Lung (tissue), 12 donors: ENCODE results near the gene HOXD11. TPM values are rescaled to one million over a fixed set of nuclear protein-coding genes. Genes with fewer than 3 reads are reported as not detected.

ENCODE experiments used
- ATAC-seq: fragments of 200-7000 bp; cut with Tn5 transposase; one replicate; pipeline ENCODE4 v1.9.1; 2020; ENCODE audit warnings: moderate number of reproducible peaks; ENCODE audit not compliant: insufficient read depth, low FRiP score
- DNase-seq, 3 donors: peaks; one replicate each; pipeline ENCODE4 v3.0.0-alpha.2; 2013 to 2017
- H3K27ac ChIP-seq, 2 donors: one replicate each; pipeline ENCODE4 v1.5.1; 2013; ENCODE audit warnings: mild to moderate bottlenecking in 2 of 2, moderate library complexity in 2 of 2, control low read depth in 1 of 2, inconsistent platforms in 1 of 2, low read depth in 1 of 2, low read length in 1 of 2
- H3K27me3 ChIP-seq, 3 donors: one replicate each; pipeline ENCODE4 v1.5.1; 2013; ENCODE audit warnings: low read length in 2 of 3; ENCODE audit not compliant: control insufficient read depth in 3 of 3, insufficient read depth in 3 of 3
- H3K36me3 ChIP-seq, 4 donors: one replicate each; pipeline ENCODE4 v1.5.1; 2013; ENCODE audit warnings: low read length in 4 of 4, mild to moderate bottlenecking in 1 of 4, moderate library complexity in 1 of 4; ENCODE audit not compliant: control insufficient read depth in 4 of 4, insufficient read depth in 4 of 4
- H3K4me1 ChIP-seq, 5 donors: one replicate each; pipeline ENCODE4 v1.5.1; 2013; ENCODE audit warnings: low read length in 5 of 5, mild to moderate bottlenecking in 2 of 5, moderate library complexity in 1 of 5; ENCODE audit not compliant: control insufficient read depth in 5 of 5, insufficient read depth in 5 of 5
- H3K4me3 ChIP-seq: one replicate; pipeline ENCODE4 v1.5.1; 2013; ENCODE audit warnings: mild to moderate bottlenecking, control low read depth, moderate library complexity
- H3K9ac ChIP-seq, 2 donors: one replicate each; pipeline ENCODE4 v1.5.1; 2013; ENCODE audit warnings: low read length in 2 of 2, control low read depth in 1 of 2; ENCODE audit not compliant: insufficient read depth in 1 of 2
- H3K9me3 ChIP-seq, 4 donors: one replicate each; pipeline ENCODE4 v1.5.1; 2013; ENCODE audit warnings: low read length in 3 of 4, mild to moderate bottlenecking in 1 of 4, moderate library complexity in 1 of 4; ENCODE audit not compliant: control insufficient read depth in 4 of 4, insufficient read depth in 3 of 4
- CTCF ChIP-seq: IDR thresholded peaks from 2 replicates; pipeline ENCODE4 v1.5.1; 2012; ENCODE audit warnings: mild to moderate bottlenecking; ENCODE audit errors: control extremely low read depth, extremely low read depth
- WGBS, 2 donors: extraction: QIAGEN DNeasy Blood & Tissue Kit; methylation state at CpG; one replicate each; pipeline ENCODE4 v1.1.7; 2013; 5-methylcytosine and 5-hydroxymethylcytosine counted together
- polyA plus RNA-seq, 2 donors: library from polyadenylated mRNA; stranded (reverse); fragments of 200-250 nt; gene quantifications; one replicate each; pipeline ENCODE4 v1.2.1, GENCODE V29; 2013
- total RNA-seq, 2 donors: library from RNA; depleted of rRNA in 1 of 2; stranded (reverse); fragments of >200 nt in 1 of 2; gene quantifications; one replicate each; pipeline ENCODE4 v1.2.1, GENCODE V29; 2014 to 2021
- donor health status: control.
- donor health status: control.
- donor health status: Bipolar disorder and iron deficiency.
- donor health status: healthy.
- donor health status: DM: yes; HTN: yes; CAD: no.

HOXD11 gene
- total and polyA plus RNA-seq, 4 donors, result not detected

- no peak overlapping the region for H3K9ac ChIP-seq
- H3K27me3 ChIP-seq, result peaks cover 0 to 99% (median 96%) of the 10 kb centered on the region in 3 donors
- H3K4me3 ChIP-seq, result no peak overlapping the region
- peaks cover 0 to 16% (median 0%) of the 10 kb centered on the region in 4 donors for H3K9me3 ChIP-seq
- no peak for ATAC-seq
- TF ChIP-seq CTCF, result no peak
- WGBS, 2 donors, result 23 to 24% methylated on average over 29 of the region's 29 CpGs
- peak in 1 of 3 donors; percentile 8 for DNase-seq
- H3K36me3 ChIP-seq, result no peaks in the 10 kb centered on the region
- no peak overlapping the region for H3K27ac ChIP-seq
- H3K4me1 ChIP-seq, result peaks cover 0 to 26% (median 3%) of the 10 kb centered on the region in 5 donors
Observed at GRCh38 chr2:176087330-176088047, 19.6 kb upstream of the HOXD11 start.

GRCh38 chr2:176088048-176088936 lies 18.8 kb upstream of the HOXD11 start:
- 3 to 6% methylated on average over 47 to 49 of the region's 49 CpGs for WGBS, 2 donors
- Histone ChIP-seq H3K4me3 (no peak overlapping the region), H3K9me3 (peaks cover 0 to 16% (median 0%) of the 10 kb centered on the region in 4 donors), H3K27me3 (peaks cover 2 to 94% (median 92%) of the 10 kb centered on the region in 3 donors), H3K9ac (no peak overlapping the region), H3K27ac (no peak overlapping the region), H3K36me3 (no peaks in the 10 kb centered on the region), H3K4me1 (peaks cover 0 to 30% (median 0%) of the 10 kb centered on the region in 5 donors)
- peak; percentile 73 to 77 (median 73) for DNase-seq
- TF ChIP-seq CTCF, result peak; percentile 47
- ATAC-seq, result peak; percentile 69

GRCh38 chr2:176088937-176089842 lies 17.9 kb upstream of the HOXD11 start:
- H3K4me3 ChIP-seq, result no peak overlapping the region
- no peaks in the 10 kb centered on the region for H3K36me3 ChIP-seq
- no peak overlapping the region for H3K27ac ChIP-seq
- H3K4me1 ChIP-seq, result peaks cover 0 to 35% (median 0%) of the 10 kb centered on the region in 5 donors
- TF ChIP-seq CTCF, result no peak
- DNase-seq, result peak in 1 of 3 donors; percentile 11
- ATAC-seq, result no peak
- peaks cover 8 to 94% (median 92%) of the 10 kb centered on the region in 3 donors for H3K27me3 ChIP-seq
- 6 to 8% methylated on average over 6 of the region's 6 CpGs for WGBS, 2 donors
- H3K9ac ChIP-seq, result no peak overlapping the region
- peaks cover 0 to 18% (median 0%) of the 10 kb centered on the region in 4 donors for H3K9me3 ChIP-seq
